Lung (tissue), 12 donors: ENCODE measurements around the gene ROBO1. TPM values are rescaled to one million over a fixed set of nuclear protein-coding genes. Genes with fewer than 3 reads are reported as not detected.
"Not testable (repeated sequence)": the region's sequence is repeated elsewhere in the genome, so short reads cannot be mapped to it uniquely, and the experiment has no call there.

ENCODE experiments used
- ATAC-seq: fragments of 200-7000 bp; cut with Tn5 transposase; one replicate; pipeline ENCODE4 v1.9.1; 2020; ENCODE audit warnings: moderate number of reproducible peaks; ENCODE audit not compliant: insufficient read depth, low FRiP score
- DNase-seq, 3 donors: peaks; one replicate each; pipeline ENCODE4 v3.0.0-alpha.2; 2013 to 2017
- H3K27ac ChIP-seq, 2 donors: one replicate each; pipeline ENCODE4 v1.5.1; 2013; ENCODE audit warnings: mild to moderate bottlenecking in 2 of 2, moderate library complexity in 2 of 2, control low read depth in 1 of 2, inconsistent platforms in 1 of 2, low read depth in 1 of 2, low read length in 1 of 2
- H3K27me3 ChIP-seq, 3 donors: one replicate each; pipeline ENCODE4 v1.5.1; 2013; ENCODE audit warnings: low read length in 2 of 3; ENCODE audit not compliant: control insufficient read depth in 3 of 3, insufficient read depth in 3 of 3
- H3K36me3 ChIP-seq, 4 donors: one replicate each; pipeline ENCODE4 v1.5.1; 2013; ENCODE audit warnings: low read length in 4 of 4, mild to moderate bottlenecking in 1 of 4, moderate library complexity in 1 of 4; ENCODE audit not compliant: control insufficient read depth in 4 of 4, insufficient read depth in 4 of 4
- H3K4me1 ChIP-seq, 5 donors: one replicate each; pipeline ENCODE4 v1.5.1; 2013; ENCODE audit warnings: low read length in 5 of 5, mild to moderate bottlenecking in 2 of 5, moderate library complexity in 1 of 5; ENCODE audit not compliant: control insufficient read depth in 5 of 5, insufficient read depth in 5 of 5
- H3K4me3 ChIP-seq: one replicate; pipeline ENCODE4 v1.5.1; 2013; ENCODE audit warnings: mild to moderate bottlenecking, control low read depth, moderate library complexity
- H3K9ac ChIP-seq, 2 donors: one replicate each; pipeline ENCODE4 v1.5.1; 2013; ENCODE audit warnings: low read length in 2 of 2, control low read depth in 1 of 2; ENCODE audit not compliant: insufficient read depth in 1 of 2
- H3K9me3 ChIP-seq, 4 donors: one replicate each; pipeline ENCODE4 v1.5.1; 2013; ENCODE audit warnings: low read length in 3 of 4, mild to moderate bottlenecking in 1 of 4, moderate library complexity in 1 of 4; ENCODE audit not compliant: control insufficient read depth in 4 of 4, insufficient read depth in 3 of 4
- CTCF ChIP-seq: IDR thresholded peaks from 2 replicates; pipeline ENCODE4 v1.5.1; 2012; ENCODE audit warnings: mild to moderate bottlenecking; ENCODE audit errors: control extremely low read depth, extremely low read depth
- WGBS, 2 donors: extraction: QIAGEN DNeasy Blood & Tissue Kit; methylation state at CpG; one replicate each; pipeline ENCODE4 v1.1.7; 2013; 5-methylcytosine and 5-hydroxymethylcytosine counted together
- polyA plus RNA-seq, 2 donors: library from polyadenylated mRNA; stranded (reverse); fragments of 200-250 nt; gene quantifications; one replicate each; pipeline ENCODE4 v1.2.1, GENCODE V29; 2013
- total RNA-seq, 2 donors: library from RNA; depleted of rRNA in 1 of 2; stranded (reverse); fragments of >200 nt in 1 of 2; gene quantifications; one replicate each; pipeline ENCODE4 v1.2.1, GENCODE V29; 2014 to 2021
- donor health status: control.
- donor health status: control.
- donor health status: Bipolar disorder and iron deficiency.
- donor health status: healthy.
- donor health status: DM: yes; HTN: yes; CAD: no.

The ROBO1 gene
- total and polyA plus RNA-seq, 4 donors: 2.6 to 72.6 (median 15.7) TPM

- ATAC-seq: no peak
- no peak for DNase-seq
- Histone ChIP-seq H3K36me3 (no peaks in the 10 kb centered on the region), H3K9ac (no peak overlapping the region), H3K27ac (no peak overlapping the region), H3K4me3 (no peak overlapping the region), H3K27me3 (no peaks in the 10 kb centered on the region), H3K4me1 (peaks cover 0 to 12% (median 5%) of the 10 kb centered on the region in 5 donors), H3K9me3 (no peaks in the 10 kb centered on the region)
- WGBS, 2 donors: 87 to 92% methylated on average over 1 of the region's 1 CpG
- no peak for TF ChIP-seq CTCF
These were observed 457.8 kb downstream of the ROBO1 start for GRCh38 chr3:79310016-79310415.

DNA sequence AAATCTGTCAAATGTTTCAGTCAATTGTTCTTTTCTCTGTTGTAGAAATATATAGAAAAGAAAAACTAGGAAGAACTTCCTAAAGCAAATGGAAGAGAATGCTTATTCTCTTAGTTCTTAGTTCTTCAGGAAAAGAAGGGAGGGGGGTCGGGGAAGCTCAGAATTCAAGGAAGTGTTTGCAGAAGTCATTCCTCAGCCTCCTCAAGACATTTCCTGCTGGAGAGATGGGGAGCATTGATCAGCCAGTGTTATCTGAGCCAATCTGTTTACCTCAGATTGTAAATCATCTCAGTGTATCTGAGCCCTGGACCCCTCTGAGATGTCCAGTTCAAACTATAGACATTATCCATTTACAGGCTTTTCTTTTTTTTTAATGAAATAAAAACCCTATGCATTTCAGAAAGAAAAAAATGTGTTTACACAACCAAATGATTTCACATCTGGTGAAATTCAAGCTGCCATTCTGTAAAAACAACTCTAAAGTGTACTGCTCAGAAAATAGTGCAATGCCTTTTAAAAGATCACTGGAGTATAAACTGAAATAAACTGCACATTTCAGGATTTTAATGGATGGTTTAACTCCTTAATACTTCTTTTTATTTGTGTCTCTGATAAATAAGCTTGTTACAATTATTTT is 460.7 kb downstream of the ROBO1 start:
- no peak overlapping the region for H3K27ac ChIP-seq
- peak; percentile 13 to 62 (median 61) for DNase-seq
- WGBS, 2 donors: 0% methylated on average over 1 of the region's 1 CpG
- no peak for ATAC-seq
- no peaks in the 10 kb centered on the region for H3K36me3 ChIP-seq
- no peak overlapping the region for H3K4me3 ChIP-seq
- no peak overlapping the region for H3K9ac ChIP-seq
- TF ChIP-seq CTCF: no peak
- H3K4me1 ChIP-seq: peaks cover 0 to 12% (median 5%) of the 10 kb centered on the region in 5 donors
- H3K27me3 ChIP-seq: no peaks in the 10 kb centered on the region
- H3K9me3 ChIP-seq: no peaks in the 10 kb centered on the region

DNA sequence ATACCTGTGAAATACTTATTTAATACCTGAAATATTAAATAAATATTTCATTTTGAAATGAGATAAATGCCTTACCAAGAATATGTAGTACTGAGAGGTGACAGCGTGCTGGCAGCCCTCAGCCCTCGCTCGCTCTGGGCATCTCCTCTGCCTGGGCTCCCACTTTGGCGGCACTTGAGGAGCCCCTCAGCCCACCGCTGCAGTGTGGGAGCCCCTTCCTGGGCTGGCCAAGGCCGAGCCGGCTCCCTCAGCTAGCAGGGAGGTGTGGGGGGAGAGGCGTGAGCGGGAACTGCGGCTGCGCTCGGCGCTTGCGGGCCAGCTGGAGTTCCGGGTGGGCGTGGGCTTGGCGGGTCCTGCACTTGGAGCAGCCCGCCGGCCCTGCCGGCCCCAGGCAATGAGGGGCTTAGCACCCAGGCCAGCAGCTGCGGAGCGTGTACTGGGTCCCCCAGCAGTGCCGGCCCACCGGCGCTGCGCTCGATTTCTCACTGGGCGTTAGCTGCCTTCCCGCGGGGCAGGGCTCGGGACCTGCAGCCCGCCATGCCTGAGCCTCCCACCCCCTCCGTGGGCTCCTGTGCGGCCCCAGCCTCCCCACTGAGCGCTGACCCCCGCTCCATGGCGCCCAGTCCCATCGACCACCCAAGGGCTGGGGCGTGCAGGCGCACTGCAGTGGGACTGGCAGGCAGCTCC is 467.7 kb downstream of the ROBO1 start:
- not testable (repeated sequence) for DNase-seq, H3K36me3 ChIP-seq, ATAC-seq, H3K4me3 ChIP-seq, H3K27ac ChIP-seq, H3K27me3 ChIP-seq, H3K9me3 ChIP-seq, H3K9ac ChIP-seq
- WGBS, 2 donors: 96 to 97% methylated on average over 30 to 40 of the region's 40 CpGs
- H3K4me1 ChIP-seq: peaks cover 0 to 15% (median 0%) of the 10 kb centered on the region in 5 donors

- H3K27ac ChIP-seq: no peak overlapping the region
- no peak for TF ChIP-seq CTCF
- 42 to 72% methylated on average over 1 of the region's 1 CpG for WGBS, 2 donors
- no peak overlapping the region for H3K9ac ChIP-seq
- H3K27me3 ChIP-seq: no peaks in the 10 kb centered on the region
- H3K36me3 ChIP-seq: no peaks in the 10 kb centered on the region
- H3K9me3 ChIP-seq: peaks cover 0 to 2% (median 0%) of the 10 kb centered on the region in 4 donors
- H3K4me1 ChIP-seq: peaks cover 0 to 15% (median 0%) of the 10 kb centered on the region in 5 donors
- H3K4me3 ChIP-seq: no peak overlapping the region
- DNase-seq: peak in 2 of 3 donors; percentile 77 to 85
- no peak for ATAC-seq
These were observed 470.4 kb downstream of the ROBO1 start for GRCh38 chr3:79297245-79297960.
